ENCODE results near the gene ADCYAP1.

Gene ADCYAP1

GRCh38 chr18:910247-910646 is 5.6 kb downstream of the ADCYAP1 start:
- no peak for DNase-seq

- DNase-seq, result no peak
These were observed 6.4 kb downstream of the ADCYAP1 start for GRCh38 chr18:911025-911424.

GRCh38 chr18:911486-911885 is 6.8 kb downstream of the ADCYAP1 start:
- no peak for DNase-seq

GRCh38 chr18:916562-916961 is 11.9 kb downstream of the ADCYAP1 start:
- DNase-seq, result peak; percentile 89

- no peak for DNase-seq
These were observed 14.4 kb downstream of the ADCYAP1 start for GRCh38 chr18:919078-919477.

GRCh38 chr18:923144-923866 is 18.6 kb downstream of the ADCYAP1 start:
- DNase-seq, result peak; percentile 99

GRCh38 chr18:924987-925386 is 20.3 kb downstream of the ADCYAP1 start:
- DNase-seq, result peak; percentile 93

GRCh38 chr18:926946-927345 is 22.3 kb downstream of the ADCYAP1 start:
- DNase-seq, result peak; percentile 24

GRCh38 chr18:933082-933481 is 28.4 kb downstream of the ADCYAP1 start:
- no peak for DNase-seq

- DNase-seq, result peak; percentile 90
These were observed 30.0 kb downstream of the ADCYAP1 start for GRCh38 chr18:934518-935133.

- no peak for DNase-seq
These were observed 32.3 kb downstream of the ADCYAP1 start for GRCh38 chr18:936941-937340.

GRCh38 chr18:939166-939565 is 34.5 kb downstream of the ADCYAP1 start:
- DNase-seq, result no peak

- no peak for DNase-seq
These were observed 35.3 kb downstream of the ADCYAP1 start for GRCh38 chr18:939958-940357.

- DNase-seq, result no peak
These were observed 36.7 kb downstream of the ADCYAP1 start for GRCh38 chr18:941331-941730.

GRCh38 chr18:944440-944839 is 39.8 kb downstream of the ADCYAP1 start:
- peak; percentile 34 for DNase-seq

GRCh38 chr18:949724-950631 is 45.3 kb downstream of the ADCYAP1 start:
- no peak for DNase-seq

- no peak for DNase-seq
These were observed 46.3 kb downstream of the ADCYAP1 start for GRCh38 chr18:950882-951495.

- peak; percentile 75 for DNase-seq
These were observed 50.9 kb downstream of the ADCYAP1 start for GRCh38 chr18:955384-956066.

- DNase-seq, result peak; percentile 58
These were observed 53.2 kb downstream of the ADCYAP1 start for GRCh38 chr18:957829-958228.

GRCh38 chr18:959854-960253 is 55.2 kb downstream of the ADCYAP1 start:
- DNase-seq, result no peak
